ENCODE results near the gene MRPL51. TPM values are rescaled to one million over a fixed set of nuclear protein-coding genes. Genes with fewer than 3 reads are reported as not detected.

The MRPL51 gene
- total RNA-seq, 1 donor from 2014 or later = 170 TPM

DNA sequence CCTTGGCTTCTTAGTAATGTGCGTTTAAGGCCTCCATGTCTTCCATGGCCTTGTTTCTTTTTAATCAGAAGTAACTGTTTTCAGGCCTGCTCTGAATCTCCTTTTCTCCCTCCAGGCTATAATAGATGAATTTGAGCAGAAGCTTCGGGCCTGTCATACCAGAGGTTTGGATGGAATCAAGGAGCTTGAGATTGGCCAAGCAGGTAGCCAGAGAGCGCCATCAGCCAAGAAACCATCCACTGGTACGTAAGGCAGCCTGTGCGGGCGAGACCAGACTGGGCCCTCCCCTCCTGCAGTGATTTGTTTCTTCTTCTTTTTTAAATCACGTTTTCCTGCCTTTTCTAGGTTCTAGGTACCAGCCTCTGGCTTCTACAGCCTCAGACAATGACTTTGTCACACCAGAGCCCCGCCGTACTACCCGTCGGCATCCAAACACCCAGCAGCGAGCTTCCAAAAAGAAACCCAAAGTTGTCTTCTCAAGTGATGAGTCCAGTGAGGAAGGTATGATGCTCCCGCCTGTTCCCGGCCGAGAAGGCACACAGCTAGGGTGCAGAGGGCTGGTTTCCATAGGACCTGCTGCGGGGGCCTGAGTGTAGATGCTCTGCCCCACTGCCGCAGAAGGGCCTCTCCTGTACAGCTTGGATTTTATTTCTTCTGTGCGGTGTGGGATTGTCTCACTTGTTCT, 37.7 kb upstream of the MRPL51 start:
- no peak for DNase-seq (ENCODE audit: low spot score)
- TF ChIP-seq, protein P1, sequence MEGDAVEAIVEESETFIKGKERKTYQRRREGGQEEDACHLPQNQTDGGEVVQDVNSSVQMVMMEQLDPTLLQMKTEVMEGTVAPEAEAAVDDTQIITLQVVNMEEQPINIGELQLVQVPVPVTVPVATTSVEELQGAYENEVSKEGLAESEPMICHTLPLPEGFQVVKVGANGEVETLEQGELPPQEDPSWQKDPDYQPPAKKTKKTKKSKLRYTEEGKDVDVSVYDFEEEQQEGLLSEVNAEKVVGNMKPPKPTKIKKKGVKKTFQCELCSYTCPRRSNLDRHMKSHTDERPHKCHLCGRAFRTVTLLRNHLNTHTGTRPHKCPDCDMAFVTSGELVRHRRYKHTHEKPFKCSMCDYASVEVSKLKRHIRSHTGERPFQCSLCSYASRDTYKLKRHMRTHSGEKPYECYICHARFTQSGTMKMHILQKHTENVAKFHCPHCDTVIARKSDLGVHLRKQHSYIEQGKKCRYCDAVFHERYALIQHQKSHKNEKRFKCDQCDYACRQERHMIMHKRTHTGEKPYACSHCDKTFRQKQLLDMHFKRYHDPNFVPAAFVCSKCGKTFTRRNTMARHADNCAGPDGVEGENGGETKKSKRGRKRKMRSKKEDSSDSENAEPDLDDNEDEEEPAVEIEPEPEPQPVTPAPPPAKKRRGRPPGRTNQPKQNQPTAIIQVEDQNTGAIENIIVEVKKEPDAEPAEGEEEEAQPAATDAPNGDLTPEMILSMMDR (IDR thresholded peaks at IDR 0.05) = no peak
- H3K4me1 Mint-ChIP-seq (ENCODE audit: low read depth) = peaks cover 20% of the 10 kb centered on the region
- H3K36me3 Mint-ChIP-seq (ENCODE audit: low read depth) = peaks cover 22% of the 10 kb centered on the region
- H3K9me3 Mint-ChIP-seq (ENCODE audit: low read depth) = no peaks in the 10 kb centered on the region
- no peak overlapping the region for H3K4me3 Mint-ChIP-seq (ENCODE audit: unreplicated experiment)
- peak overlapping the region; percentile 60 for H3K27ac Mint-ChIP-seq (ENCODE audit: unreplicated experiment)
- H3K27me3 Mint-ChIP-seq (ENCODE audit: low read depth) = no peaks in the 10 kb centered on the region

DNA sequence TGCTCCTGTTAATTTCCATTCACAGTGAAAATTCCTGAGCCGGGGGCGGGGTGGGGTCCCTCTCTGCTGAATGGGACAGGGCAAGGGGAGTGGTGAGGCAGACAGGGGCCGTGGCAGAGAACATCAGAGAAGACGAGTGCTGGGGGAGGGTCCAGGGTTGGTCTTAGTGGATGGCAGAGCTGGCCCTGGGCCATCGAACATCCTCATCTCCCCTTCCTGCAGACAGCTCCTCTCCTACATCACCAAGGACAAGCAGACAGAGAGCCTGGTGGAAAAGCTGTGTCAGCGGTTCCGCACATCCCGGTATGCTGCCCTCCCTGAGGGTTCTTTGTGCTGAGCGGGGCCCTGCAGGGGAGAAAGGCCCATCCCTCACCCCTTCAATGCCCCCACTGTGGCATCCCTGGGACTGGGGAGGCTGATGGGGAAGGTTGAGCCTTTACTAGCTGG, 36.3 kb upstream of the MRPL51 start:
- peaks cover 20% of the 10 kb centered on the region for H3K4me1 Mint-ChIP-seq (ENCODE audit: low read depth)
- H3K27ac Mint-ChIP-seq (ENCODE audit: unreplicated experiment) = peak overlapping the region; percentile 28
- H3K36me3 Mint-ChIP-seq (ENCODE audit: low read depth) = peaks cover 27% of the 10 kb centered on the region
- H3K9me3 Mint-ChIP-seq (ENCODE audit: low read depth) = no peaks in the 10 kb centered on the region
- H3K27me3 Mint-ChIP-seq (ENCODE audit: low read depth) = no peaks in the 10 kb centered on the region
- no peak overlapping the region for H3K4me3 Mint-ChIP-seq (ENCODE audit: unreplicated experiment)
- TF ChIP-seq, protein P1 (IDR thresholded peaks at IDR 0.05) = no peak
- no peak for DNase-seq (ENCODE audit: low spot score)

DNA sequence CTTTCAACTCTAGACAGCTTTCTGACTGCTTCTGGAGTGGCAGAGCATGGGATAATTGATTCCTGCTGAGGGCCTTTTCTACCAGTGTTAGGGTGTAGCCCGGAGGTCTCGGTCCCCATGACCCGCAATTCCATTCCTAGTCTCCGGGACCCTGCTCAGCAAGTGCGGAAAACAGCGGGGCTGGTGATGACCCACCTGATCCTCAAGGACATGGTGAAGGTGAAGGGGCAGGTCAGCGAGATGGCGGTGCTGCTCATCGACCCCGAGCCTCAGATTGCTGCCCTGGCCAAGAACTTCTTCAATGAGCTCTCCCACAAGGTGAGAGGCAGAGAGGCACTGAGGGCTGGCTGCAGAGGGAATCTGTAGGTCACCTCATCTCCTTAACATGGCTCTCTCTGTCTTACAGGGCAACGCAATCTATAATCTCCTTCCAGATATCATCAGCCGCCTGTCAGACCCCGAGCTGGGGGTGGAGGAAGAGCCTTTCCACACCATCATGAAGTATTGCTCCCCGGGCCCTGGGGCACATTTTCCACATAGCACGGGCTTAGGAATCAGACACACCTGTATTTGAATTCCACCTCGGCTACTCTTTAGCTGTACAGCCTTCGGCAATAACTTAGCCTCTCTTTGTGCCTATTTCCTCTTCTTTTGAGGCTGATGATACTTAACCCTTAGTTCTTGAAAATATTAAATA, 35.6 kb upstream of the MRPL51 start:
- H3K27me3 Mint-ChIP-seq (ENCODE audit: low read depth) = no peaks in the 10 kb centered on the region
- TF ChIP-seq, protein P1 (IDR thresholded peaks at IDR 0.05) = no peak

DNA sequence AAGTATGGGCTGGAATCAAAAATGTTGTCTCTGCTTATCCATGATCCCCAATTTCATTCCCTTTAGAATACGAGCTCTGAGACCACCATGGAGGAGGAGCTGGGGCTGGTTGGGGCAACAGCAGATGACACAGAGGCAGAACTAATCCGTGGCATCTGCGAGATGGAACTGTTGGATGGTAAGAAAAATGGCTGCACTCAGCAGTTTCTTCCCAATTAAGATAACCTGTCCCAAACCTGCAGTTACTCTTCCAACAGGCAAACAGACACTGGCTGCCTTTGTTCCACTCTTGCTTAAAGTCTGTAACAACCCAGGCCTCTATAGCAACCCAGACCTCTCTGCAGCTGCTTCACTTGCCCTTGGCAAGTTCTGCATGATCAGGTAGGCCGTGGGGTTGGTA, 34.6 kb upstream of the MRPL51 start:
- H3K4me1 Mint-ChIP-seq (ENCODE audit: low read depth) = peaks cover 10% of the 10 kb centered on the region
- no peak overlapping the region for H3K4me3 Mint-ChIP-seq (ENCODE audit: unreplicated experiment)
- H3K36me3 Mint-ChIP-seq (ENCODE audit: low read depth) = peaks cover 35% of the 10 kb centered on the region
- no peak overlapping the region for H3K27ac Mint-ChIP-seq (ENCODE audit: unreplicated experiment)
- no peak for DNase-seq (ENCODE audit: low spot score)
- H3K27me3 Mint-ChIP-seq (ENCODE audit: low read depth) = no peaks in the 10 kb centered on the region
- TF ChIP-seq, protein P1 (IDR thresholded peaks at IDR 0.05) = no peak
- H3K9me3 Mint-ChIP-seq (ENCODE audit: low read depth) = no peaks in the 10 kb centered on the region

More for the DNA sequence above, 35.6 kb upstream of the MRPL51 start:
- DNase-seq (ENCODE audit: low spot score) = no peak
- Mint-ChIP-seq H3K27ac (ENCODE audit: unreplicated experiment) (peak overlapping the region; percentile 28), H3K4me1 (ENCODE audit: low read depth) (peaks cover 16% of the 10 kb centered on the region), H3K36me3 (ENCODE audit: low read depth) (peaks cover 31% of the 10 kb centered on the region), H3K9me3 (ENCODE audit: low read depth) (no peaks in the 10 kb centered on the region), H3K4me3 (ENCODE audit: unreplicated experiment) (no peak overlapping the region)

DNA sequence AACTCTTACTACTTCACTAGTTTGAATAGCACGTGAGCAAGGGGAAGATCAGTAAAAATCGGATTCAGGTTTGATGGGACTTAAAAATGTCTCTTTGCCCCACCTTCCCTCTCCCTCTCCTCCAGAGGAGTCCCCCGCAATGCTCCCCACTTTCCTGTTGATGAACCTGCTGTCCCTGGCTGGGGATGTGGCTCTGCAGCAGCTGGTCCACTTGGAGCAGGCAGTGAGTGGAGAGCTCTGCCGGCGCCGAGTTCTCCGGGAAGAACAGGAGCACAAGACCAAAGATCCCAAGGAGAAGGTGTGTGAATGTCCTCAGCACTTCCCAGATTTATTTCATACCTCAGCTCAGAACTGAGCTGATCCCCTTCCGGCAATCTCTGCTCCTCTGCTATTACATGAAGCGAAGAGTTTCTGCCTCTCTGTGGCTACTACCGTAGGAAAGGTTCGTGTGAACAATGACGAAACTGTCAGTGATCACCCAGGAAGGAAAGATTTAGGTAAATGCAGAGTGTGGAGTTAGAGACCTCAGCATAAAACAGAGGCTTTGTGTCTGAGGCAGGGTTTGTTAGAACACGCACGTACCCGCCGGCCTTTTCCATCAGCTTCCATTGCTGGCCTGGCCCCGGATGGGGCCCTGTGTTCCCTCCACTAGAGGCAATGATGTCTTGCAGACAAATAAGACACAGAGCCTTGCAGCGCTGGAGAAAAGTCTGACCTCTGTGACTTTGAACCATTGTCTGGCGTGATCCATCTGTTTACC, 33.9 kb upstream of the MRPL51 start:
- H3K27ac Mint-ChIP-seq (ENCODE audit: unreplicated experiment) = no peak overlapping the region
- no peaks in the 10 kb centered on the region for H3K9me3 Mint-ChIP-seq (ENCODE audit: low read depth)
- DNase-seq (ENCODE audit: low spot score) = peak; percentile 79
- peaks cover 2% of the 10 kb centered on the region for H3K4me1 Mint-ChIP-seq (ENCODE audit: low read depth)
- H3K4me3 Mint-ChIP-seq (ENCODE audit: unreplicated experiment) = no peak overlapping the region
- H3K36me3 Mint-ChIP-seq (ENCODE audit: low read depth) = peaks cover 39% of the 10 kb centered on the region
- H3K27me3 Mint-ChIP-seq (ENCODE audit: low read depth) = no peaks in the 10 kb centered on the region
- TF ChIP-seq, protein P1 (IDR thresholded peaks at IDR 0.05) = no peak

All from chondrocyte (in vitro differentiated cells).